HL-60 (cell line): ENCODE data around the gene SLC25A25.

Source experiments
- DNase-seq, 2 experiments: peaks; one replicate each; pipeline ENCODE4 v3.0.0-alpha.2; 2010 to 2020; ENCODE audit warnings: low read depth in 1 of 2, low spot score in 1 of 2
- H3K27ac ChIP-seq: fragments of 250-450 bp; sonication (Bioruptor Pico); replicated peaks from 2 replicates; pipeline ENCODE4 v1.5.1; 2020; ENCODE audit warnings: mild to moderate bottlenecking, moderate library complexity
- H3K27me3 ChIP-seq: fragments of 250-450 bp; sonication (Bioruptor Pico); 2 replicates; pipeline ENCODE4 v1.5.1; 2021; ENCODE audit warnings: mild to moderate bottlenecking, moderate library complexity; ENCODE audit not compliant: insufficient read depth, poor library complexity, severe bottlenecking
- H3K4me3 ChIP-seq: replicated peaks from 2 replicates; pipeline ENCODE4 v1.5.1; 2011; ENCODE audit warnings: mild to moderate bottlenecking, control low read depth, low read length; ENCODE audit not compliant: insufficient read depth
- GABPA ChIP-seq: IDR thresholded peaks from 2 replicates; pipeline ENCODE4 v1.6.1; 2012; ENCODE audit warnings: low read depth
- POLR2AphosphoS5 ChIP-seq: IDR thresholded peaks from 2 replicates; pipeline ENCODE4 v1.6.1; 2012; ENCODE audit warnings: low read depth
- SPI1 ChIP-seq: IDR thresholded peaks from 2 replicates; pipeline ENCODE4 v1.6.1; 2012; ENCODE audit warnings: low read depth, mild to moderate bottlenecking, borderline replicate concordance
- TF ChIP-seq, protein P1 (sequence below): IDR thresholded peaks from 2 replicates; pipeline ENCODE4 v1.6.1; 2012; ENCODE audit warnings: low read depth; ENCODE audit not compliant: insufficient replicate concordance
- TF ChIP-seq, protein P2 (sequence below): IDR thresholded peaks from one replicate; pipeline ENCODE4 v1.5.1; 2011; ENCODE audit warnings: low read length, control low read depth, inconsistent platforms; ENCODE audit not compliant: insufficient read depth

SLC25A25 gene

DNA sequence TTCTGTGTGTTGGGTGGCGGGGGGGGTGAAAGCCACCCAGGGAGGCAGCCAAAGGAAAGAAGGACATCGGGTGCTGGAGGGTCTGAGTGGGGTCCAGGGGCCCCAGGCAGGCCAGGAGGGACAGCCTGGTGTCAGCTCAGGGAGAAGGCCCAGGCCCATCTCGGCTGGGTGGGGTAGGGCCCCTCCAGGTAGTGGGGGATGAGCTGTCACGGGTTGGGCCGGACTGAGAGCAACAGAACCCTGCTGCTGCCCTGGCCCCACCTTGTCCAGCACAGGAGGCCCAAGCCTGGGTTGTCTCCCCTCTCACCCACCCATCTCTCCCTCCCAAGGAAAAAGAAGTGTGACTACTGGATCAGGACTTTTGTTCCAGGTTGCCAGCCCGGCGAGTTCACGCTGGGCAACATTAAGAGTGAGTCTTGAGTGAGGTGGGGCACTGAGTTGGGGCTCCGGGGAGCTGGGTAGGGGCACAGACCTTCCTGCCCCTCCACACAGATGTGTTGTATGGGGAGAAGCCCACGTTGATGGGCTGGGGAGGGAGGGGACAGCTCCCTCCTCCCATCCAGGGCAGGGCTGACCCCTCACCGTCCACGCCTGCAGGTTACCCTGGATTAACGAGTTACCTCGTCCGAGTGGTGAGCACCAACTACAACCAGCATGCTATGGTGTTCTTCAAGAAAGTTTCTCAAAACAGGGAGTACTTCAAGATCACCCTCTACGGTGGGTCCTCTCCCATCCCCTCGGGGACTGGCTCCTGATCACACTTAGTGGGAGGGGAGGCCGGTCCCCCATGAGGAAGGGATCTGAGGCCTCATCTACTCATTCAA is 83.5 kb downstream of the SLC25A25 start:
- H3K4me3 ChIP-seq = no peak overlapping the region
- no peak for TF ChIP-seq SPI1
- no peak for TF ChIP-seq POLR2AphosphoS5
- TF ChIP-seq, protein P1, sequence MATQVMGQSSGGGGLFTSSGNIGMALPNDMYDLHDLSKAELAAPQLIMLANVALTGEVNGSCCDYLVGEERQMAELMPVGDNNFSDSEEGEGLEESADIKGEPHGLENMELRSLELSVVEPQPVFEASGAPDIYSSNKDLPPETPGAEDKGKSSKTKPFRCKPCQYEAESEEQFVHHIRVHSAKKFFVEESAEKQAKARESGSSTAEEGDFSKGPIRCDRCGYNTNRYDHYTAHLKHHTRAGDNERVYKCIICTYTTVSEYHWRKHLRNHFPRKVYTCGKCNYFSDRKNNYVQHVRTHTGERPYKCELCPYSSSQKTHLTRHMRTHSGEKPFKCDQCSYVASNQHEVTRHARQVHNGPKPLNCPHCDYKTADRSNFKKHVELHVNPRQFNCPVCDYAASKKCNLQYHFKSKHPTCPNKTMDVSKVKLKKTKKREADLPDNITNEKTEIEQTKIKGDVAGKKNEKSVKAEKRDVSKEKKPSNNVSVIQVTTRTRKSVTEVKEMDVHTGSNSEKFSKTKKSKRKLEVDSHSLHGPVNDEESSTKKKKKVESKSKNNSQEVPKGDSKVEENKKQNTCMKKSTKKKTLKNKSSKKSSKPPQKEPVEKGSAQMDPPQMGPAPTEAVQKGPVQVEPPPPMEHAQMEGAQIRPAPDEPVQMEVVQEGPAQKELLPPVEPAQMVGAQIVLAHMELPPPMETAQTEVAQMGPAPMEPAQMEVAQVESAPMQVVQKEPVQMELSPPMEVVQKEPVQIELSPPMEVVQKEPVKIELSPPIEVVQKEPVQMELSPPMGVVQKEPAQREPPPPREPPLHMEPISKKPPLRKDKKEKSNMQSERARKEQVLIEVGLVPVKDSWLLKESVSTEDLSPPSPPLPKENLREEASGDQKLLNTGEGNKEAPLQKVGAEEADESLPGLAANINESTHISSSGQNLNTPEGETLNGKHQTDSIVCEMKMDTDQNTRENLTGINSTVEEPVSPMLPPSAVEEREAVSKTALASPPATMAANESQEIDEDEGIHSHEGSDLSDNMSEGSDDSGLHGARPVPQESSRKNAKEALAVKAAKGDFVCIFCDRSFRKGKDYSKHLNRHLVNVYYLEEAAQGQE = no peak
- TF ChIP-seq, protein P2, sequence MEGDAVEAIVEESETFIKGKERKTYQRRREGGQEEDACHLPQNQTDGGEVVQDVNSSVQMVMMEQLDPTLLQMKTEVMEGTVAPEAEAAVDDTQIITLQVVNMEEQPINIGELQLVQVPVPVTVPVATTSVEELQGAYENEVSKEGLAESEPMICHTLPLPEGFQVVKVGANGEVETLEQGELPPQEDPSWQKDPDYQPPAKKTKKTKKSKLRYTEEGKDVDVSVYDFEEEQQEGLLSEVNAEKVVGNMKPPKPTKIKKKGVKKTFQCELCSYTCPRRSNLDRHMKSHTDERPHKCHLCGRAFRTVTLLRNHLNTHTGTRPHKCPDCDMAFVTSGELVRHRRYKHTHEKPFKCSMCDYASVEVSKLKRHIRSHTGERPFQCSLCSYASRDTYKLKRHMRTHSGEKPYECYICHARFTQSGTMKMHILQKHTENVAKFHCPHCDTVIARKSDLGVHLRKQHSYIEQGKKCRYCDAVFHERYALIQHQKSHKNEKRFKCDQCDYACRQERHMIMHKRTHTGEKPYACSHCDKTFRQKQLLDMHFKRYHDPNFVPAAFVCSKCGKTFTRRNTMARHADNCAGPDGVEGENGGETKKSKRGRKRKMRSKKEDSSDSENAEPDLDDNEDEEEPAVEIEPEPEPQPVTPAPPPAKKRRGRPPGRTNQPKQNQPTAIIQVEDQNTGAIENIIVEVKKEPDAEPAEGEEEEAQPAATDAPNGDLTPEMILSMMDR = no peak
- no peak for TF ChIP-seq GABPA
- no peaks in the 10 kb centered on the region for H3K27me3 ChIP-seq
- no peak overlapping the region for H3K27ac ChIP-seq
- DNase-seq = no peak

DNA sequence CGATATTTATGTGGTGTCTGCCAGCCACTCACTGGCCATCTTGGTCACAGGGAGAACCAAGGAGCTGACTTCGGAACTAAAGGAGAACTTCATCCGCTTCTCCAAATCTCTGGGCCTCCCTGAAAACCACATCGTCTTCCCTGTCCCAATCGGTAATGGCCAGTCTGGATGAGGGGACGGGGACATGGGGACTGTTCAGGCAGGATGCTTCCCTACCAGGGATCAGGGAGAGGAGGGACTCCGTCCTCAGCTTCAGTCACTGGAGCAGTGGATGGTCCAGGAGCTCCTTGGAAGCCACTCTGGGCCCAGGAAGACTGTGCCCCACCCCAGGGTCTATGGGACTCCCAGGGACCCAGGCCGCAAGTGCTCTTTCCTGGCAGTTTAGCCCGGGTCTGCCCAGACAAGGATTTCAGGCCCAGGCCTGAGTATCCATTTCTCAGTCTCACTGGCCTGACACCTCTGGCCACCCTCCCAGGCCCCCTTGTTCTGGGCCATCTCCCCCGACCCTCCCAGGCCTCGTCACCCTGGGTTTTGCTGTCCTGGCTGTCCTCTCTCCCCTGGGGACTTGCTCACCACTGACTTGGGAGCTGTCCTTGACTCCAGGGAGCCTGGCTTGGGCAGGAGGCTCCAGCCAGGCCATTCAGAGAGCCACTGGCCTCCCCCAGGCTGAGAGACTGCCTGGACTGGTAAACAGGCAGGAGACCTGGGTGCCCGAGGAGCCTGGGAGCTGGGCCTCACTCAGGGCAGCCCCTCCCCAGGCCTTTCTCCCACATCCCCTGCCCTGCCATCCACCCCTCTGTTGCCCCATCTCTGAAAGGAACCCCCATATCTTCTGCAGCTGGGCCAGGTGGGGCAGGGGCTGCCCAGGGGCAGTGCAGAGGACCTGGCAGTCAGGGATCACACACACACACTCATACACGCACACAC is 84.4 kb downstream of the SLC25A25 start:
- Histone ChIP-seq H3K4me3 (no peak overlapping the region), H3K27me3 (no peaks in the 10 kb centered on the region), H3K27ac (no peak overlapping the region)
- TF ChIP-seq, protein P2 = no peak
- TF ChIP-seq, protein P1 = no peak
- TF ChIP-seq SPI1 = no peak
- no peak for TF ChIP-seq POLR2AphosphoS5
- TF ChIP-seq GABPA = no peak
- no peak for DNase-seq

DNA sequence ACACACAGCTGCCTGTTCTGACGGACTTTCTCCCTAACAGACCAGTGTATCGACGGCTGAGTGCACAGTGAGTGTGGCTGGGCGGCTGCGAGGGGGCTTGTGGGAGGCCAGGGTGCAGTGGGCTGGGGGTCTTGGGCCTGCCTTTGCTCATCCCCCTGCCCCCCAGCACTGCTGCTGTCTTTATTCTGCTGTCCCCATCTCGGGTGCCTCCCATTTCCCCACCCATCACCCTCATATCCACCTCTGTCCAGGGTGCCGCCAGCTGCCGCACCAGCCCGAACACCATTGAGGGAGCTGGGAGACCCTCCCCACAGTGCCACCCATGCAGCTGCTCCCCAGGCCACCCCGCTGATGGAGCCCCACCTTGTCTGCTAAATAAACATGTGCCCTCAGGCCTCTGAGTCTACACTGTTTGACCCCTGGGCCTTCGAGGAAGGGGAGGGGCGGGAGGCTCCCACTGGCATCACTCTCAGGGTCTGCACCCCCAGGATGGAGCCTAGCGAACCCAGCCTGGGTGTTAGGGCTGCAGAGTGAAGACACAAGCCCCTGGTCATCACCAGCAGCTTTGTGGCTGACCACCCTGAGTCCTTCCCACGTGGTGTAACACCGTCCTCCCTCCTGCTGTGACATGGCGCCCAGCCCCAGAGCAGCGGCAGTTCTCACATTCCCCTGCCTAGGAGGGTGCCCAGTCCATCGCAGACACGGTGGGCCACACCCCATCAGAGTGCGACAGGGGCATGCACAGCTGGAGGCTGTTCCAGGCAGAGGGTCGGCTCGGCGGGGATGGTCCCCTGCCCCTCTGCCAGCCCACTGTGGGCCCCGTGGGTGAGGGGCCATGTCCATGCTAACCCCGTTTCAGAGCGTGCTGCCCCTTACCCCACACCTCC is 85.3 kb downstream of the SLC25A25 start:
- H3K27me3 ChIP-seq = no peaks in the 10 kb centered on the region
- H3K27ac ChIP-seq = no peak overlapping the region
- TF ChIP-seq SPI1 = no peak
- TF ChIP-seq, protein P2 = no peak
- TF ChIP-seq POLR2AphosphoS5 = no peak
- TF ChIP-seq GABPA = no peak
- TF ChIP-seq, protein P1 = no peak
- H3K4me3 ChIP-seq = no peak overlapping the region
- no peak for DNase-seq
